ENCODE measurements around the gene COL12A1. TPM values are rescaled to one million over a fixed set of nuclear protein-coding genes. Genes with fewer than 3 reads are reported as not detected.

Gene COL12A1
- polyA plus RNA-seq, 4 donors = 0.67 to 32.3 (median 7.1) TPM

- Histone ChIP-seq H3K4me3 (ENCODE audit: low read depth in 1 of 3, low read length in 3 of 3) (no peak overlapping the region), H3K27me3 (ENCODE audit: control insufficient read depth in 3 of 3, insufficient read depth in 3 of 3, low read length in 3 of 3) (no peaks in the 10 kb centered on the region), H3K36me3 (ENCODE audit: control insufficient read depth in 3 of 3, insufficient read depth in 2 of 3, low read depth in 1 of 3, low read length in 3 of 3) (no peaks in the 10 kb centered on the region), H3K27ac (ENCODE audit: low read depth in 1 of 3, low read length in 2 of 3) (no peak overlapping the region), H3K9me3 (ENCODE audit: control insufficient read depth in 2 of 2, insufficient read depth in 1 of 2, low read depth in 1 of 2, low read length in 1 of 2) (no peaks in the 10 kb centered on the region), H3K4me1 (ENCODE audit: control insufficient read depth in 3 of 3, insufficient read depth in 2 of 3, low read depth in 1 of 3, low read length in 2 of 3) (no peaks in the 10 kb centered on the region)
- 57 to 70% (median 63%) methylated on average over 2 of the region's 2 CpGs for WGBS, 3 donors
- FAIRE-seq = no peak
- DNase-seq = no peak
These were observed 128.2 kb downstream of the COL12A1 start for GRCh38 chr6:75077701-75078100.

- H3K36me3 ChIP-seq (ENCODE audit: control insufficient read depth in 3 of 3, insufficient read depth in 2 of 3, low read depth in 1 of 3, low read length in 3 of 3) = no peaks in the 10 kb centered on the region
- H3K4me3 ChIP-seq (ENCODE audit: low read depth in 1 of 3, low read length in 3 of 3) = no peak overlapping the region
- H3K4me1 ChIP-seq (ENCODE audit: control insufficient read depth in 3 of 3, insufficient read depth in 2 of 3, low read depth in 1 of 3, low read length in 2 of 3) = no peaks in the 10 kb centered on the region
- H3K27ac ChIP-seq (ENCODE audit: low read depth in 1 of 3, low read length in 2 of 3) = no peak overlapping the region
- H3K27me3 ChIP-seq (ENCODE audit: control insufficient read depth in 3 of 3, insufficient read depth in 3 of 3, low read length in 3 of 3) = no peaks in the 10 kb centered on the region
- no peaks in the 10 kb centered on the region for H3K9me3 ChIP-seq (ENCODE audit: control insufficient read depth in 2 of 2, insufficient read depth in 1 of 2, low read depth in 1 of 2, low read length in 1 of 2)
- DNase-seq (no peak), FAIRE-seq (no peak)
- 77 to 84% (median 82%) methylated on average over 5 of the region's 5 CpGs for WGBS, 3 donors
These were observed 129.8 kb downstream of the COL12A1 start for GRCh38 chr6:75076009-75076408.

GRCh38 chr6:75070244-75070643 is 135.6 kb downstream of the COL12A1 start:
- H3K36me3 ChIP-seq (ENCODE audit: control insufficient read depth in 3 of 3, insufficient read depth in 2 of 3, low read depth in 1 of 3, low read length in 3 of 3) = no peaks in the 10 kb centered on the region
- no peak overlapping the region for H3K4me3 ChIP-seq (ENCODE audit: low read depth in 1 of 3, low read length in 3 of 3)
- no peaks in the 10 kb centered on the region for H3K9me3 ChIP-seq (ENCODE audit: control insufficient read depth in 2 of 2, insufficient read depth in 1 of 2, low read depth in 1 of 2, low read length in 1 of 2)
- DNase-seq (no peak), FAIRE-seq (no peak)
- 63 to 90% (median 77%) methylated on average over 1 of the region's 1 CpG for WGBS, 3 donors
- peaks cover 0 to 3% (median 0%) of the 10 kb centered on the region in 3 donors for H3K4me1 ChIP-seq (ENCODE audit: control insufficient read depth in 3 of 3, insufficient read depth in 2 of 3, low read depth in 1 of 3, low read length in 2 of 3)
- H3K27ac ChIP-seq (ENCODE audit: low read depth in 1 of 3, low read length in 2 of 3) = no peak overlapping the region
- no peaks in the 10 kb centered on the region for H3K27me3 ChIP-seq (ENCODE audit: control insufficient read depth in 3 of 3, insufficient read depth in 3 of 3, low read length in 3 of 3)

- no peak overlapping the region for H3K27ac ChIP-seq (ENCODE audit: low read depth in 1 of 3, low read length in 2 of 3)
- H3K4me3 ChIP-seq (ENCODE audit: low read depth in 1 of 3, low read length in 3 of 3) = no peak overlapping the region
- FAIRE-seq = no peak
- H3K27me3 ChIP-seq (ENCODE audit: control insufficient read depth in 3 of 3, insufficient read depth in 3 of 3, low read length in 3 of 3) = no peaks in the 10 kb centered on the region
- peak in 1 of 2 donors; percentile 23 for DNase-seq
- H3K9me3 ChIP-seq (ENCODE audit: control insufficient read depth in 2 of 2, insufficient read depth in 1 of 2, low read depth in 1 of 2, low read length in 1 of 2) = no peaks in the 10 kb centered on the region
- H3K36me3 ChIP-seq (ENCODE audit: control insufficient read depth in 3 of 3, insufficient read depth in 2 of 3, low read depth in 1 of 3, low read length in 3 of 3) = no peaks in the 10 kb centered on the region
- 23 to 37% (median 31%) methylated on average over 5 of the region's 5 CpGs for WGBS, 3 donors
- H3K4me1 ChIP-seq (ENCODE audit: control insufficient read depth in 3 of 3, insufficient read depth in 2 of 3, low read depth in 1 of 3, low read length in 2 of 3) = peaks cover 0 to 3% (median 0%) of the 10 kb centered on the region in 3 donors
These were observed 140.3 kb downstream of the COL12A1 start for GRCh38 chr6:75065523-75065922.

GRCh38 chr6:75052491-75052890 is 153.4 kb downstream of the COL12A1 start:
- 76 to 80% (median 79%) methylated on average over 3 of the region's 3 CpGs for WGBS, 3 donors
- Histone ChIP-seq H3K36me3 (ENCODE audit: control insufficient read depth in 3 of 3, insufficient read depth in 2 of 3, low read depth in 1 of 3, low read length in 3 of 3) (no peaks in the 10 kb centered on the region), H3K9me3 (ENCODE audit: control insufficient read depth in 2 of 2, insufficient read depth in 1 of 2, low read depth in 1 of 2, low read length in 1 of 2) (no peaks in the 10 kb centered on the region), H3K27ac (ENCODE audit: low read depth in 1 of 3, low read length in 2 of 3) (no peak overlapping the region), H3K27me3 (ENCODE audit: control insufficient read depth in 3 of 3, insufficient read depth in 3 of 3, low read length in 3 of 3) (no peaks in the 10 kb centered on the region), H3K4me1 (ENCODE audit: control insufficient read depth in 3 of 3, insufficient read depth in 2 of 3, low read depth in 1 of 3, low read length in 2 of 3) (no peaks in the 10 kb centered on the region), H3K4me3 (ENCODE audit: low read depth in 1 of 3, low read length in 3 of 3) (no peak overlapping the region)
- DNase-seq (no peak), FAIRE-seq (no peak)

- DNase-seq (no peak), FAIRE-seq (no peak)
- H3K36me3 ChIP-seq (ENCODE audit: control insufficient read depth in 3 of 3, insufficient read depth in 2 of 3, low read depth in 1 of 3, low read length in 3 of 3) = no peaks in the 10 kb centered on the region
- no peaks in the 10 kb centered on the region for H3K9me3 ChIP-seq (ENCODE audit: control insufficient read depth in 2 of 2, insufficient read depth in 1 of 2, low read depth in 1 of 2, low read length in 1 of 2)
- no peaks in the 10 kb centered on the region for H3K27me3 ChIP-seq (ENCODE audit: control insufficient read depth in 3 of 3, insufficient read depth in 3 of 3, low read length in 3 of 3)
- H3K4me3 ChIP-seq (ENCODE audit: low read depth in 1 of 3, low read length in 3 of 3) = no peak overlapping the region
- no peaks in the 10 kb centered on the region for H3K4me1 ChIP-seq (ENCODE audit: control insufficient read depth in 3 of 3, insufficient read depth in 2 of 3, low read depth in 1 of 3, low read length in 2 of 3)
- H3K27ac ChIP-seq (ENCODE audit: low read depth in 1 of 3, low read length in 2 of 3) = no peak overlapping the region
These were observed 156.5 kb downstream of the COL12A1 start for GRCh38 chr6:75049308-75049707.

GRCh38 chr6:75044846-75045245 is 161.0 kb downstream of the COL12A1 start:
- Histone ChIP-seq H3K9me3 (ENCODE audit: control insufficient read depth in 2 of 2, insufficient read depth in 1 of 2, low read depth in 1 of 2, low read length in 1 of 2) (peaks cover 0 to 8% of the 10 kb centered on the region in 2 donors), H3K4me3 (ENCODE audit: low read depth in 1 of 3, low read length in 3 of 3) (no peak overlapping the region), H3K27me3 (ENCODE audit: control insufficient read depth in 3 of 3, insufficient read depth in 3 of 3, low read length in 3 of 3) (no peaks in the 10 kb centered on the region), H3K36me3 (ENCODE audit: control insufficient read depth in 3 of 3, insufficient read depth in 2 of 3, low read depth in 1 of 3, low read length in 3 of 3) (no peaks in the 10 kb centered on the region), H3K27ac (ENCODE audit: low read depth in 1 of 3, low read length in 2 of 3) (no peak overlapping the region), H3K4me1 (ENCODE audit: control insufficient read depth in 3 of 3, insufficient read depth in 2 of 3, low read depth in 1 of 3, low read length in 2 of 3) (no peaks in the 10 kb centered on the region)
- FAIRE-seq = no peak
- no peak for DNase-seq

- Histone ChIP-seq H3K27ac (ENCODE audit: low read depth in 1 of 3, low read length in 2 of 3) (no peak overlapping the region), H3K4me1 (ENCODE audit: control insufficient read depth in 3 of 3, insufficient read depth in 2 of 3, low read depth in 1 of 3, low read length in 2 of 3) (no peaks in the 10 kb centered on the region), H3K27me3 (ENCODE audit: control insufficient read depth in 3 of 3, insufficient read depth in 3 of 3, low read length in 3 of 3) (no peaks in the 10 kb centered on the region), H3K36me3 (ENCODE audit: control insufficient read depth in 3 of 3, insufficient read depth in 2 of 3, low read depth in 1 of 3, low read length in 3 of 3) (no peaks in the 10 kb centered on the region), H3K9me3 (ENCODE audit: control insufficient read depth in 2 of 2, insufficient read depth in 1 of 2, low read depth in 1 of 2, low read length in 1 of 2) (peaks cover 0 to 8% of the 10 kb centered on the region in 2 donors), H3K4me3 (ENCODE audit: low read depth in 1 of 3, low read length in 3 of 3) (no peak overlapping the region)
- 43 to 68% (median 63%) methylated on average over 2 of the region's 2 CpGs for WGBS, 3 donors
- DNase-seq = no peak
- FAIRE-seq = no peak
These were observed 164.5 kb downstream of the COL12A1 start for GRCh38 chr6:75041381-75041780.
